Tibial nerve (tissue), 4 donors: ENCODE data around the gene FAM83E.

Experiments used
- CTCF ChIP-seq, 5 experiments: fragments of 200-600 bp in 3 of 5; fragments of 450-650 bp in 2 of 5; sonication (generic) in 3 of 5; IDR thresholded peaks; one replicate each; pipeline ENCODE4 v1.5.1; 2016 to 2019; ENCODE audit warnings: antibody characterized with exemption in 5 of 5, mild to moderate bottlenecking in 3 of 5, moderate library complexity in 2 of 5
- EP300 ChIP-seq, 2 donors: sonication (generic); formaldehyde crosslinking; IDR thresholded peaks; one replicate each; pipeline ENCODE4 v1.6.1; 2017; ENCODE audit warnings: antibody characterized with exemption in 2 of 2, mild to moderate bottlenecking in 1 of 2
- POLR2A ChIP-seq, 2 donors: fragments of 450-650 bp; IDR thresholded peaks; one replicate each; pipeline ENCODE4 v1.6.1; 2017; ENCODE audit warnings: antibody characterized with exemption in 2 of 2, mild to moderate bottlenecking in 2 of 2, moderate library complexity in 2 of 2

DNA sequence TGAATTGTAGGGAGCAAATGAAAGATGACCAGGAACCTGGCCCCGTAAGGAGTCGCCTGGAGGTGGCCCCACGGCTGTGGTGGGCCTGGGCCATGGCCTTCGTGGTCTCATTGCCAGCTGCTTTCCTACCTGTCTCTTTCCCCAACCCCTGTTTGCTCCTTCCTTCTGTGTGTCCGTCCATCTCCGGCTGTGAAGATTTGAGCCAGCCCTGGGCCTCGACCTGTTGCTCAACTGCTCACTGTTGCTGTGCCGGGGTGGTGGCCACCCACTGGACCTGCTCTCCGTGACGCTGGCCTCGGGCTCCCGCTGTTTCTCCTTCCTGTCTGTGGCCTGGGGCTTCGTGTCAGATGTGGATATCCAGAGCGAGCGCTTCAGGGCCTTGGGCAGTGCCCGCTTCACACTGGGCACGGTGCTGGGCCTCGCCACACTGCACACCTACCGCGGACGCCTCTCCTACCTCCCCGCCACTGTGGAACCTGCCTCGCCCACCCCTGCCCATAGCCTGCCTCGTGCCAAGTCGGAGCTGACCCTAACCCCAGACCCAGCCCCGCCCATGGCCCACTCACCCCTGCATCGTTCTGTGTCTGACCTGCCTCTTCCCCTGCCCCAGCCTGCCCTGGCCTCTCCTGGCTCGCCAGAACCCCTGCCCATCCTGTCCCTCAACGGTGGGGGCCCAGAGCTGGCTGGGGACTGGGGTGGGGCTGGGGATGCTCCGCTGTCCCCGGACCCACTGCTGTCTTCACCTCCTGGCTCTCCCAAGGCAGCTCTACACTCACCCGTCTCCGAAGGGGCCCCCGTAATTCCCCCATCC lies 13.8 kb upstream of the FAM83E start:
- TF ChIP-seq CTCF (IDR thresholded peaks at IDR 0.05) (no peak), POLR2A (IDR thresholded peaks at IDR 0.05) (no peak), EP300 (IDR thresholded peaks at IDR 0.05) (peak in 1 of 2 donors; percentile 20)
